Right renal cortex interstitium (tissue), 3 donors: ENCODE measurements around the gene KCNMB2. TPM values are rescaled to one million over a fixed set of nuclear protein-coding genes. Genes with fewer than 3 reads are reported as not detected.

ENCODE experiments used
- DNase-seq, 3 donors: peaks; one replicate each; pipeline ENCODE4 v3.0.0-alpha.2; 2013; ENCODE audit warnings: low read depth in 3 of 3, low spot score in 2 of 3
- polyA plus RNA-seq, 3 donors: library from polyadenylated mRNA; unstranded; fragments of 120-200 nt; gene quantifications; one replicate each; pipeline ENCODE4 v1.2.1, GENCODE V29; 2013; ENCODE audit not compliant: insufficient read length in 3 of 3

KCNMB2 gene
- polyA plus RNA-seq, 3 donors = 26.9 to 33.9 (median 31.0) TPM

DNA sequence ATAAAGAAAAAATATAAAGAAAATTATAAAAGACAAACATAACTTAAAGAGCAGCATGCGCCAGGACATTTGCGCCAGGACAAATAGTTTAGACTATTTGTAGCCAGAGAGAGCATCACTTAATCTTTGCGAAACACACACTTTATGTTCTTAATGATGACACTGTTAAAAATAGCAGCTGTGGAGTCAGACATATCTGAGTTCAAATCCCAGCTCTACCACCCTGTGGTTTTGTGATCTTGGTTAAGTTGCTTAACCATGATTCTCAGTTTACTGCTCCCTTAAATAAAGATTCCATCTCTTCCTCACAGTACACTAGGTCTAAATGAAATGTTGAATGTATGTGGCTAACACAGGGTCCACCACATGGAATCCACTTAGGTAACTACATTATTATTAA lies 31.4 kb downstream of the KCNMB2 start:
- no peak for DNase-seq

DNA sequence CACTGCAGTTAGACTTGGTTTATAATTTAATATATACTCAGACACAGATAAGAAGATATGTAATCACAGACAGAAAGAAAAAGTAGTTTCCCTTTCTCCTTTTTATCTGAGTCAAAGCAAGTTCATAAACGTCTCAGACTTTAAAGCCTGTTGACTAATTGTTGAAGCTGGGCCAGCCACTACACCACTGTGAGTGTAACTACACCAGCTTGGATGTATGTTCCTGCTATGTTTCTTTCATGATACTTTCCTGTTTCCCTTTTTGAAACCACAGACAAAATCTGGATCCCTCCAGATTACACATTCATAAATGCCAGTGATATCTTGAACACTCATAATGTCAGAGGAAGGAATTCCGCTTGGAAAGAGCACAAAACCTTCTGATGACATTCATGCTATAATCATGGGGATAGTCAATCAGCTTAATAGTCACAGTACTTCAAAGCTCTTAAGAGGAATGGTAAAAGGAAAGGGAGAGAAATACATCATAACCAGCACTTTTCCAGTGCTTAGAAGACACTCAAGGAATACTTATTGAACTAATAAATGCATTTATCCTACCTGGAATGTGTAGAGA lies 32.0 kb downstream of the KCNMB2 start:
- no peak for DNase-seq

DNA sequence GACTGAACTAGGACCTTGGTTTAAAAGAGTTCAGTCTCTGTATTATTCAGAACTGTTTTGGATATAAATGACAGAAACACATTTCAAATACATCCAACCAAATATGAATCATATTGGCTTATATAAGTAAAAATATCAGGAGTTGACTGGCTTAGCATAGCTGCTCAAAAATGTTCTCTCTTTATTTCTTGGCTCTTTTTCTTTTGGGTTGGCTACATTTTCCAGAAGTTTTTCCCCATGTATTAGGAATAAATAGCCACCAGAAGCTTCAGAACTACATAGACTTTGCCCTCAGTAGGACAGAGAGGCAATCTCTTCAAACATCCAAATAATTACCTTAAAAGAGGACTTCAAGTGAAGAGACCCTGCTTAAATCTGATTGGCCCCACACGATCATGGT lies 32.7 kb downstream of the KCNMB2 start:
- no peak for DNase-seq

DNA sequence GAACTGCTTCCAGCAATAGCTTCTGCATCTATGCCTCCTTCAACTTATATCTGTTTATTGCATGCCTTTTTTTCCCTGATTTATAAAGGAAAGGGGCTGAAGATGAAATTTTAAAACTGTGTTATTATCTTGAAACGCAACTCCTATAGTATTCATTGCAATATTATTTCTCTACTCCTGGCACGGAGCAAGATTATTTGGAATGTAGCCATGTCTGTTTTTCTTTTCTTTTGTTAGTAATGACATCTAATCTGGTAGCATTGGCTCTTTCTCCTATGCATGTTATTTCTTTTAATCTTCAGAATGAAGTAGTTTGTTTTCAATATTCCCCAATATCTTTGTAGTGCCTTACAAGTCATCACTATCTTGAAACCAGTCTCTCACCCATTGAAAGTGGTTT lies 33.6 kb downstream of the KCNMB2 start:
- no peak for DNase-seq

DNA sequence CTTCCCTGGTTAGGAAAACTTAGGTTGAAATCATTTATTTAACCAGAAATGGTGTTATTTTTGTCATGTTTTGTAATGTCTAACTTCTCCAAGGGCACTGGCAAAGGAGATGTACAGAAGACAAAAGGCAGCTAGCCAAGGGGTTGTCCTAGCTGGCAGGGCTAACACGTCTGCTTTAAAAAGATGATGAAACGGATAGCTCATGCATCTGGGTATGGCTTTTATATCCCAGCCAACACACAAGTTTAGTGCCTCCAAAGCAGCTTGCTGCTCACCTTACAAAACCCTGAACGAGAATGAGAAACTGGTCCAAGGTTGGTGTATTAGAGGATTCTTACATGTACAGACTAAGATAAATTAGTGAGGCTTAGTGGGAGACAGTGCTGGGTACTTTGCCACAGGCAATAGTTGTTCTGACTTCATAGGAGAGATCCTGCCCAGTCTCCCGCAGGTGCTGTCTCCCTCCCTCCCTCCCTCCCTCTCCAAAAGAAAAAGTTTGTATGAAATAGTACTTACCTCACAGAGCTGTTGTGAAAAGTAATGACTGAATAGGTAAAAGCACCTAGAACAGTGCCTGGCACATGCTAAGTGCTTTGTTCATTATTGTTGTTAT lies 47.8 kb downstream of the KCNMB2 start:
- DNase-seq = no peak

DNA sequence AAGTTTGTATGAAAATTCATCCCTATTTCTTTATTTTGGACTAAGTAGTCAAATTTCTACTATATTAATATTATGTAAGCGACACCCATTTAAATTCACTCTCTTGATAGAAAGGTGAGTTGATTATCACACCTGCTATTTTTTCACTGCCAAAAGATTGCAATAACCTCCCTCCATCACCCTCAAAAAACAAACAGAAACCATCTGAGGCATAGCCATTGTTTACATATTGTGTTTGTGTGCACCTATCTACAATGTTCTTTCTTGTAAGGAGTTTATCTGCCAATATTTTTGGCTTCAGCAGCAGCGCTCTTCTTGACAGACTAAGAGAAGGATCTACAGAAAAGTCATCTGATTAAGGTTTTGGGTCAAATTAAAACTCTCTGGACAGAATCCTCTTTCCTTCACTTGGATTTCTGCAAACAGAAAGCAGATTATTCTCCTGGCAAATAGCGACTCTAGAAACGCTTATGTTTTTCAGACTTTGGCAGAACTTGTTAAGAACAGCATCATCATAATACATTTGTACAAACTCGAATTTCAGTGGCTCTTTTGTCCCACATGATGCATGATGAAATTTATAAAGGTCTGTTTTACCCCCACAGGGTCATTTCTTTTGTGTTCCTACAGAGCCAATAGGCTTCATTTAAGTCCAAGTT lies 48.6 kb downstream of the KCNMB2 start:
- no peak for DNase-seq

DNA sequence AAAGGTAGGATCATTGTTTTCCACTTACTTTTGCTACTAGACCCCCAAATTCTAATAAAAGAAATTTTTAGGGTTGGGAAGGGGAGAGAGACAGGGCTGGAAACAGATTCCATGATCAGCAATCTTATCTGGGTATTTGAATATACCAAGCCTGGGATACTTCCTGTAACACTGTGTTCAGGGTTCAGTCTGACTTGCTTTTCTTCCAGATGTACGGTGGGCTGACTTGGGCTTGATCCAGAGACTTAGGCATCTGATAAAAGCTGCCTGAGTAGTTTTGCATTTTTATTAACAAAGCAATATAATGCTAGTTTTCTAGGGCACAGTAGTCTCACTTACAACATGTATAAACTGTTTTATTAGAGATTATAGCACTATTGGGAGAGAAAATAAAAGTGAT lies 49.2 kb downstream of the KCNMB2 start:
- no peak for DNase-seq

DNA sequence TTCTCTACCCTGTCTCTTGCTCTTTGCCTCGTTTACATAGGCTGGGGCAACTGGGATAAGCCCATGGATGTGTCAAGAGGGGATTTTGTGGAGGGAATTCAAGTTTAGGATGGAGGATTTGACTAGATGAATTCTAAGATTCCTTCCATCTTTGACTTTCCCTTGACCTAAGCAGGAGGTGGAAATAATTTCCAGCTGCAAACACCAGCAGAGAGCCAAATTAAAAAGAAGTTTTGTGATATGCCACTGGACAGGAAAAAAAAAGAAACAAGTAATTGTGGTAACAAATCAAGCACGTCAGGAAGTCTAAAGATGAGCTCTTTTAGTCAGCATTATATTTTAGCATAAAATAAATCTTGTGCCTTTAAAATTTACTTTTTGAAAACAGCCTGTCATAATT lies 49.8 kb downstream of the KCNMB2 start:
- no peak for DNase-seq

DNA sequence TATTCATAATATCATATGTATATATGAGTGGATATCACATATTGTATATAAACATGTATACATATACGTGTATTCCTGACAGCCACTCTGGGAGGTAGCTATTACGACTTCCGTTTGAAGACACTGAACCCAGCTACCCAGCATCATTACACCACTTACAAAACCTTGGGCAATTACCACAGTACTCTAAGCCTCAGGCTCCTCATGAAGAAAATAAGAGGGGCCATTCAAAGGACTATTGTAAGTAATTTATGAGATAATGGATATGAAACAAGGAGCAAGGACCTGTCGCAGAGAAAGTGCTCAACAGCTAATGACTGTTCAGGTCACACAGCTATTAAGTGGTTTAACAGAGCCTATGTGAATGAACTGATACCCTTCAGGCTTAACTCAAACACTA lies 52.4 kb downstream of the KCNMB2 start:
- no peak for DNase-seq

DNA sequence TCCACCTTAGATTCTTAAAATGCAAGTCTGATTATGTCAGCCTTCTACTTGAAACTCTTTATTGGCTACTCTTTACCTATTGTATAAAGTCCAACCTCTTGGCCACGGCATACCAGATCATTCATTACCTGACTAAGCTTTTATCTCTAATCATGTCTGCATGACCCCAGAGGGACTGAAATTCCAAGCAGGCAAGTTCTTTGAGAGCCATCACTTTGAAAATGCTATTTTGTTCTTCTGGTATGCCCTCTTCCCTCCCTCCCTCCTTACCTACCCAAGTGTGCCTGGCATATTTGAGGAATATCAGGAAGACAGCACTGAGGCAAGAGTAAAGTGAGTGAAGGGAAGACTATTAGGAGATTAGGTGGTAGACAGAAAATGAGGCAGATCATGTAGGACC lies 57.5 kb downstream of the KCNMB2 start:
- no peak for DNase-seq

DNA sequence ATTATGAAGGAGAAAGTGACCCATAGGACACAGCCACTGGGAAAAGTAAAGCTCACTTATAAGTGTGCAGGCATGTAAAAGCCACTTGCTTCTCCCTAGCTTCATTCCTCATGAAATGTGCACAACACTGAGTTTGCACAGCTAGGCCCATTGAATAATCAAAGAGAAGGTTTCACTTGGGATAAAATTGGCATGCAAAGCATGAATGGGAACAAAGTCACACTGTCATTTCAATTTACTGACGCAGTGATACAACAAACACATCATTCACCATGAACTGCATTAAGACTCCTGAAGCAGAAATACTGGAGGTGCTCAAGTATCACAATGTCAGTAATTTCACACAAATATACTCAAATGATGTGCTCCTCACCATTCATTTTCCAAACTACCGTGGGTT lies 61.1 kb downstream of the KCNMB2 start:
- DNase-seq = no peak

DNA sequence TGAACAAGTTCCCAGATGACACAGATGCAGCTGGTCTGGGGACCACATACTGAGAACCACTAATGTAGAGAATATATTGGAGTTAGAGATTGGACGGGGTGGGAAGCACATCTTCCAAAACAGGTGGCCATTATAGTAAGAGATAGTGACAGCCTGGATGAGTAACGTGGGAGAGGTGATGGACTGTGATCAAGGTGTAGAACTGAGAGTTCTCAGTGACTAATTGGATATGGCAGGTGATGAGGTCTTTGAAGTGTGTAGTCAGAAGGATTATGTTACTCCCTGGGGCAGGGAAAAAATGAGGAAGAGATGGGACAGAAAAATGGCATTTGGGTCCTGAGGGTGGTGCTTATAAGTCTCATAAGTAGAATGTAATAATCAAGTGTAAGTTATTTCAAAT lies 66.6 kb downstream of the KCNMB2 start:
- no peak for DNase-seq

DNA sequence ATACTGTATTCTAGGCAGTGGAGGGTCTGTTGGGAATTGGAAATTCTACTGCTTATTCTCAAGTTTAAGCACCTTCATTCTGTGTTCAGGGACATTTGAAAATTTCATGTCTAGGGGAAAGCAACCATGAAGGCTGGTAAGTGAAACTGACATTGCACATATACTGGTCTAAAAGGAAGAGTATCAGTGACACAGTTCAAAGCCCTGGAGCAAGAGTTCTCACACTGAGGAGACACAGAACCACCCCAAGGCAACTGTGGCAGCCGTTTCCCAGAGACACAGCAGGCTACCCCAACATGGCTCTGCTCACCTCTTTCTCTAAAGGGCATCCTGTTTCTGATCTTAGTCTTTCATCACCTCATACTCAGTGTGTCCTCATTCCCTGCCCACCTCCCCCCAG lies 67.5 kb downstream of the KCNMB2 start:
- DNase-seq = no peak

DNA sequence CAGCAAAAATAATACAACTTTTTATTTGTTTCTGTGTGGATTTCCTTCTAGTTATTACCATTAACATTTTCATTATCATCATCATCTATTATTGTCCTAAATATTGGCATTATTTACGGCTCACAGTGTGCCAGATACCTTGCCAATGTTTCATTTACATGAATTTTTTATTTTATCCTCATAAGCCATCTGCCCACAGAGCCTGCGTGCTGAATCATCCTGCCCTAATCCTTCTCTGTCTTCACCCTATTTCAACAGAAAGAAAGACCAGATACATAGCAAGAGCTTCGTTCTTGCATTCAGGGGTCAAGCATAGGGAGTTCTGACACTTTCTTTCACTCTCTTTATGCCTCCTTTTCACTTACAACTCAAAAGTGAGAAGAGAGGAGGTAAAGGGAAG lies 82.0 kb downstream of the KCNMB2 start:
- no peak for DNase-seq

DNA sequence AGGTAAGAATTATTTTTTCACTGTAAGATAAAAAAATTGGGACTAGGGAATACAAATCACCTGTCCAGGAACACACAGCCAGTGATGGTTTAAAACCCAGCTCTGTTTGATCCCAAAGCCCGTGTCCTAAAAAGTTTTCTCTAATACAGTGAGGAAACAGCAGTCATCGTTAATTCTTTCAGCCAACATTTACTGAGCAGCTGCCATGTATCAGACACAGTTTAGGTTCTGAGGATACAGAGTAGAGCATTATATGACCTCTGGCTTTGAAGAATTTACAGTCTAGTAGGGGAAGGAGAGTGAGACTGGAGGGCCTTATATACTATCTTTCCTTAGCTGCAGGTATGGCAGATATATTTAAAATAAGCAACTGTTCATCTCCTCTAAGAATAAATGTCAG lies 82.7 kb downstream of the KCNMB2 start:
- DNase-seq = no peak

DNA sequence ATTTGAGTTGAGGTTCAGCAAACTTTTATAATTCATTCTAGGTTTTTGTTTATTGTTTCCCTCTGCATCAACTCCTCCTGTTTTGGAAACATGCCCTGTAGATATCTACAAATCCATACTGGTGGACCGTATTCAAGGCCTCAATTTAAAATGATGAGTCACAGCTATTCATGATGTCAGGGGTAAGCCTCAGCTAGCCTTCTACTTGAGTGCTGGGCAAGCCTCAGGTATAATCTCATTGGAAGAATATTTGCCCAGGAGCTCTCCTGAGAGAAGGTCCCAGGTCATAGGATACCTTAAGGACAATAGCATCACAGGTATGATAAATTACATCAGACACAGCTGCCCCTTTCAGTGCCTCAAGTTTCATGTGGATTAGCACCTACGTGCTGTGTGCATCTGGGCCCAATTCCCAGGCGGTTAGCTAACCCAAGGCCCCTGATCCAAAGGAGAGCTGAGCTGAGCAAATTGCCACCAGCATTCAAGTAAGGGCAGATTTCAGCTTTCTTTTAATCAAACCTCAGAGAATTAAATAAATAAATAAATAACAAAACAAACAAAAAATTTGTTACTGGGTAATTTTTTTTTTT lies 87.5 kb downstream of the KCNMB2 start:
- no peak for DNase-seq

DNA sequence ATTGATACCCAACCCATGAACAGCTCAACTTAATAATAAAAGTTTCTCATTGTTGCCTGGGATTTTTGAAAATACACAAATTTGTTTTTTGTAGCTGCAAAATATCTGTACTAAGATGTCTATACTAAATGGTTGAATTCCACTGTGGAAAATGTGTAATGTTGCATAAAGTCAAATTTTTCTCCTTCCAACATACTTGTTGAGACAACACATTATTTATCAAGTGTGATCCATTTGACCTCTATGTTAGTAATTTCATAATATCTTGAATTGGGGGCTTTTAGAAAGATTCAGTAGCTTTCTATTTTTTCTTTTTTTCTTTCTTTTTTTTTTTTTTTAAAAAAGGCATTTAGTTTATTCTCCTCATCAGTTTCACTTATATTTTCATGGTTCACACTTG lies 88.0 kb downstream of the KCNMB2 start:
- DNase-seq = no peak

DNA sequence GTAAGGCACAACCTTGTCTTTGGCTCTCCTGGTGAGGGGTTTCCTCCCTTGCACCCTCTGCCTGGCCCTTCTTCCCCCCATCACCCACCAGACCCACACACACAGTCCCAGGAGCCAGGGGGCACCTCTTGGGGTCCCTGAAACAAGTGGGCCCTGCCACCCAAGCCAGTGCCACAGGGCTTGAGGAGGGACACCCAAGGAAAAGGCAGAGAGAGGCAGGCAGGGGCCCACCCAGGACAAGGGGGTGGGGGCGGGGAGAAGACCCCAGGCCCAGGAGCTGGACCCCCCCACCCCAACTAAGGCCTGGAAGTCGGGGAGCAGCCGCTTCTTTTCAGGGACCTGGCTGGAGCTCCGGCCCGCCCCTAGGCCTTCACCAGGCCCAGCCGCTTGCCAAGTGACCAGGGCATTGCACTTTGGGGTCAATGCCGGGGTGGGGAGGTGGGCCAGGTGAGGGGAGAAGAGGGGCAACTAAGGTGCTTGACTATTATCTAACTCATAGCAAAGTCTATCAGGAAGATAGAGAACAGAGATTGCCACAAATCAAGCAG lies 88.9 kb downstream of the KCNMB2 start:
- DNase-seq = no peak

DNA sequence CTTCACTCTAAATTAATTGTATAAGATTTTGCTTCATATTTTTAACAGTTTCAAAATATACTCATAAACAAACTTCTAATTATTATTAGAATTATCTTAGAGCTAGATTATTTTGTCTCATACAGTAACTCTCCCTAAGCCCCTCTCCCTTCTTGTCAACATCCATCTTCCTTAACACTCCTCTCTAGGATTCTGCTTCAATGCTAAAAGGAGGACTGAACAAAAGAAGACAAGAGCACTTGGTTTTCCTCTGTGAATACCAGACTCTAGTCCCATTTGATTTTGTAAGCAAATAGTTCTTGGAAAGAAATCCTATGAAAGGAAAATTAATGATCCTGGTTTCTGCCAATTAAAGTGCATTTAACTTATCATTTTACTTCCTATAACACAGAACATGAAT lies 91.8 kb downstream of the KCNMB2 start:
- DNase-seq = no peak

DNA sequence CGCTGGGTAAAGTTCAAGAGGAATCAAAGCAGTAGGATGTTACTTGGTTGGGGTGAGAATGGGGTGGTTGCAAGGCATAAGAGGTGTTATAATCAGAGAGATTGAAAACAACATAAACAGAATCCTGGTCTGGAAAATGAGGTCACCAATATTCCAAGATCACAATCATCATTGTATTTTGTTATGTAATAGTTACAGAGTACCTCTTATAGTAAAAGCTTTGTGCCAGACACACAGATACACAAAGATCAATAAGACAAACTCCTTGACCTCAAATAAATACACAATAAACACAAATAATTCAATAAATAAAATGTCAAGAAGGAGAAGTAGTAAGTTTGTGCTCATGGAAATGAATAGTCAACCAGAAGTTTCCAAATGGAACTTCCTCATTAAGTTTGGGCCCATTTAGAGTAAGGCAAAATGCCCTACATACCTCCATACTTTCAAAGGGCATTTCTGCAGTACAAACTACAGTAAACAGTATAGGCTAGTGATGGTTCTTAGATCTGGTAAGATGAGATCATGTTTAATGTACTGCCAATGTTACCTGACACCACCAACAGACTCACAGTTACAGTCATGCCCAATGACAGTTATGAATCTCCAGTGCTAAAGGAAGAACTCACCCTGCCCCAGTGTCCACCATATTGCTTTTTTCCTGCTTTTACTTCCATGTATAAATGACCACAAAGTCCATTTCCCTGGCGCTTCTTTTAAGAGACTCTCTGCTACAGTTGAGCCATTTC lies 93.4 kb downstream of the KCNMB2 start:
- no peak for DNase-seq

DNA sequence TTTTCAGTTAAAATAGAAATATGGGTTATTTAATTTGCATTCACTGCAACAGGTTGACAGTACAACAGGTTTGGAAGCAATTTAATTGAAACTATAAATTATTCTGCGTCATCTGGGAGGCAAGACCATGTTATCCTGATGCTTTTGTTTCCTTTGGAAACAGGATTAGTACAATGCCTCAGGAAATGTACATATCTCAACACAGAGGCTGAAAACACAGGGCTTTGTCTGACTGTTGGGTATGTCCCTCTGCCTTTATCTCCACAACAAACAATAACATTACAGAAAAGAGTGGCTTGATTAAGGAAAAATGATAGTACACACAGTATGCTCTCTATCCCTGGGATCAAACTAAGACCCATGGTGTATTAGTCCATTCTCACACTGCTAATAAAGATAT lies 95.7 kb downstream of the KCNMB2 start:
- no peak for DNase-seq
